Keratinocyte (primary cell): ENCODE results near the gene AKAP6.

Experiments used
- CTCF ChIP-seq, 3 experiments: IDR thresholded peaks in 1 of 3; conservative IDR thresholded peaks in 1 of 3; optimal IDR thresholded peaks in 1 of 3; 2 replicates in 2 of 3; 3 replicates in 1 of 3; pipeline versions ENCODE3 to v1.5.1; 2011; ENCODE audit warnings: low read length in 3 of 3, mild to moderate bottlenecking in 3 of 3, moderate library complexity in 2 of 3, control low read depth in 1 of 3, inconsistent platforms in 1 of 3; ENCODE audit not compliant: insufficient read depth in 2 of 3; ENCODE audit errors: extremely low read depth in 1 of 3
- EZH2 ChIP-seq: IDR thresholded peaks from one replicate; pipeline ENCODE4 v1.6.1; 2012; ENCODE audit warnings: inconsistent platforms, mild to moderate bottlenecking, low read length, moderate library complexity

DNA sequence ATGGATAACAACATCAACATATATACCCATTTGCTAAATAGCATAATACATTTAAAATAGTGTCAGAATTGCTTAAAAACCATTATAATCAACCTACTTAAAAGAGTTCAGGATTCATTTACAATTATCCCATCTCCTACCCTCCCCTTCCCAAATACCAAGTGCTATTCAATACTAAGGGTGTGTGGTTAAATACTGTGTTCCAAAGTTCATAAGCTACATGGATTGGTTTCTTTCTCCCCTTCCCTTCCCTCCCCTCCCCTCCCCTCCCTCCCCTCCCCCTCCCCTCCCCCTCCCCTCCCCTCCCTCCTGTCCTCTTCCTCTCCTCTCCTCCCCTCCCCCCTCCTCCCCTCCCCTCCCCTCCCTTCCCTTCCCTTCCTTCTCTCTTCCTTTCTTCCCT is 512.6 kb downstream of the AKAP6 start:
- no peak for TF ChIP-seq CTCF (optimal IDR thresholded peaks at IDR 0.05 in 1 of 3, IDR thresholded peaks at IDR 0.05 in 1 of 3, conservative IDR thresholded peaks at IDR 0.05 in 1 of 3; ENCODE audit: extremely low read depth in 1 of 3, insufficient read depth in 2 of 3, low read length in 3 of 3)
- no peak for TF ChIP-seq EZH2
